Tracheal epithelial cell (primary cell): Measurements from ENCODE around the gene UBE2V1. TPM values are rescaled to one million over a fixed set of nuclear protein-coding genes. Genes with fewer than 3 reads are reported as not detected.

Source experiments
- total RNA-seq: library from RNA; depleted of rRNA; stranded (reverse); fragments of >200 nt; gene quantifications from 2 replicates; pipeline ENCODE4 v1.2.1, GENCODE V29; 2014

The UBE2V1 gene
- total RNA-seq, result 14.9 and 21.7 TPM in 2 replicates

DNA sequence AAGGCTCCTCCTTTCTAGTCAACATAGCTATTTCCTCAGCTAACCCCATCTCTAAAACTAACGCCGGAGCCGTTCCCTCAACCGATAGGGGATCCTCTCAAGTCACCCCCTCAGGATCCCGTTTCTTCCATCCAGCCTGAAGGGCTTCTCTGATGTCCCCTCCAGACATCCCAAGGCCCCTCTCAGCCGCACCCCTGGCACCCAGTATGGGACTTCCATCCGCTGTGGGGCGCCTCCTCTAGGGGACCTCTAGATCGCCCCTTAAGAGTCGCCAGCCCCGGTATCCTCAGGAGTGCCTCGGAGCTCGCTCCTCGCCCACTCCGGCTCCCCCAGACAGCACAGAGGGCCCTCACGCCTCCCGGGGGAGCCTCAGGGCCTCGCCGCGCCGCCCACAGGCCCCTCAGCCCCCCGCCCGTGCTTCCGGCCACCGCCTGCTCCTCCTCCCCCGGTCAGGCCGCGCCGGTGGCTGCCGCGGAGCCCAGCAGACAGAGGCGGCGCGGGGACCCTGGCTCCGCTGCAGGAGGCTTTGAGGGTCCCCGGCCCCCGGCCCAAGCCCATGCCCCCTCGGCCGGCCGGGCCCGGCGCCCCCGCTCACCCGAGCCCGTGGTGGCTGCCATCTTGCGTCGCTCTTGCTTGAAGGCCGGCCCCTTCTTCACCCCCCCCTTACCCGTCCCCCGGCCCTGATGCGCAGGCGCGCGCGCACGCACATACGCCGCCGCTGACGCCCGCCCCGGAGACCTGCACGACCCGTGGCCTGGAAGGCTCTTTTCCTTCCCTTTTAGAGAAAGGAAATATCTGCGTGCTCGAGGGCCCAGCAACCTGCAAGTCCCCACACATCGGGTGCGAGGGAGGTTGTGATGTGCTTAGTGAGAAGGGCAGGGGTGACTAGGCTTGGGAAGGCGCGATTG is at the start of gene UBE2V1:
Gene UBE2V1, minus strand, starts transcription at position 639 of the 908 bp plus-strand sequence. Its CDS starts 22 bp downstream, at position 617.

DNA sequence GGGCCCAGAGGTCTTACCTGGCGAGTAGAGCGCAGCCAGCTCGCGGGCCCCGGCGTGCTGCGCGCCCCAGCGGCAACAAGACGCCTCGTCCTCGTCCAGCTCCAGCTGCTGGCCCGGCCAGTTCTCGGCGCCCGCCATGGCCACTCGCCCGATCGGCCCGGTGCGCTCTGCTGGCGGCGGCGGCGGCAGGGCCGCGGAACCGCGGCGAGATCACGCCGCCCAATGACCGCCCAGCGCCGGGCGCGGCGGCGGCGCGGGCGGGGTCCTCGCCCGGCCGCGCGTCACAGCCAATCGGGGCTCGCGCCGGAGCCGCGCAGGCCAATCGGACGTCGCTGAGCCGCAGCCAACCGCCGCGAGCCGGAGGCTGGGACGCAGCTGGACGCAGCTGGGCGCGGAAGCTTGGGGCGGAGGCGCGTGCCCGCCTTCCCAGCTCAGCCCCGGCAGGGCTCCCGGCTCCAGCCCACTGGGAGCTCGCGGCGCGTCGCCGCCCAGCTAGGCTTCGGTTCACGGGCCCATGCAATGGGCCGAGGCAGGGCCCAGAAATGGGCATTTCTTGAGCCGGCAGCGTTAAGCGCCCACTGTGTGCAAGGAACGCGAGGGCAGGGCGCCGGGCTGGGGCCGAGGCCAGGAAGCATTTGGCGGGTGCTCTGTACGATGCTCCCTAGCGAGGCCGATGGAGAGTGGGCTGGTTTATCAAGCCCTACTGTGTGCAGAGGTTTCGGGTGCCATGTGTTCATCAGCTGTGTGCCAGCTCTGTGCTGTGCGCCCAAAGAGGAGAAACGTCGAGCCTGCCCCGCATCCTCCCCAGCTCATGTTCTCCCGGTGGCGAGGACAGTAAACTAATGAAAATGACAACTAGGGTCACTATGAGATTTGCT is 40.8 kb upstream of the UBE2V1 start, which contains the start of gene PEDS1:
Gene PEDS1, minus strand, starts transcription at position 224 of the 878 bp plus-strand sequence. Its CDS starts 86 bp downstream, at position 138.

Other genes starting within 250 kb of the UBE2V1 start
- 0.96 and 1.1 TPM in 2 replicates for gene SPATA2, start 197.6 kb downstream of the UBE2V1 start, total RNA-seq
- gene RNF114, start 176.8 kb downstream of the UBE2V1 start, total RNA-seq, result 105 and 135 TPM in 2 replicates
- not detected in 2 replicates for gene SNAI1, start 130.2 kb downstream of the UBE2V1 start, total RNA-seq
- 20.2 and 42.9 TPM in 2 replicates for gene PEDS1, start 40.6 kb upstream of the UBE2V1 start, total RNA-seq
- gene CEBPB, start 77.7 kb upstream of the UBE2V1 start, total RNA-seq, result 155 and 193 TPM in 2 replicates